SK-N-SH treated with all-trans-retinoic acid at 6 μM for 48 hours (cell line): Measurements from ENCODE around the gene DNAJC6.

Experiments used
- BACH2 ChIP-seq: fragments of 250-450 bp; sonication (Bioruptor Pico); IDR thresholded peaks from 2 replicates; pipeline ENCODE4 v1.9.0; 2021; ENCODE audit warnings: mild to moderate bottlenecking, borderline replicate concordance
- GLIS3 ChIP-seq: fragments of 250-450 bp; sonication (Bioruptor Pico); IDR thresholded peaks from 2 replicates; pipeline ENCODE4 v1.5.0; 2020; ENCODE audit warnings: mild to moderate bottlenecking, moderate library complexity
- PPARA ChIP-seq: fragments of 250-450 bp; sonication (Bioruptor Pico); IDR thresholded peaks from 2 replicates; pipeline ENCODE4 v1.5.0; 2020; ENCODE audit warnings: mild to moderate bottlenecking, borderline replicate concordance
- TCF4 ChIP-seq: fragments of 250-450 bp; sonication (Bioruptor Pico); IDR thresholded peaks from 2 replicates; pipeline ENCODE4 v1.8.0; 2021; ENCODE audit warnings: mild to moderate bottlenecking, moderate library complexity, borderline replicate concordance
- ZFP30 ChIP-seq: fragments of 450-650 bp; formaldehyde crosslinking; IDR thresholded peaks from 2 replicates; pipeline ENCODE4 v1.5.0; 2022; ENCODE audit warnings: mild to moderate bottlenecking, moderate library complexity

GRCh38 chr1:65368403-65368802, 59.1 kb downstream of the DNAJC6 start:
- TF ChIP-seq GLIS3 (CRISPR knock-in tag) (no peak), ZFP30 (no peak), PPARA (CRISPR knock-in tag) (no peak), BACH2 (CRISPR knock-in tag) (no peak), TCF4 (CRISPR knock-in tag) (no peak)
